DOHH2 (cell line): ENCODE measurements around the gene TJP1.
"Not testable (repeated sequence)": the region's sequence is repeated elsewhere in the genome, so short reads cannot be mapped to it uniquely, and the experiment has no call there.

Experiments used
- EZH2phosphoT487 ChIP-seq: fragments of 200-600 bp; sonication (generic); IDR thresholded peaks from 2 replicates; pipeline ENCODE4 v1.6.1; 2017; ENCODE audit warnings: borderline replicate concordance, mild to moderate bottlenecking, antibody characterized with exemption, low read length, moderate library complexity, mixed read lengths
- TF ChIP-seq, protein P1 (sequence below): fragments of 200-600 bp; sonication (generic); IDR thresholded peaks from one replicate; pipeline ENCODE4 v1.5.1; 2014; ENCODE audit warnings: antibody characterized with exemption, mild to moderate bottlenecking, low read depth, low read length; ENCODE audit not compliant: poor library complexity, severe bottlenecking

GRCh38 chr15:29657476-29657817 lies 164.8 kb downstream of the TJP1 start:
- TF ChIP-seq, protein P1, sequence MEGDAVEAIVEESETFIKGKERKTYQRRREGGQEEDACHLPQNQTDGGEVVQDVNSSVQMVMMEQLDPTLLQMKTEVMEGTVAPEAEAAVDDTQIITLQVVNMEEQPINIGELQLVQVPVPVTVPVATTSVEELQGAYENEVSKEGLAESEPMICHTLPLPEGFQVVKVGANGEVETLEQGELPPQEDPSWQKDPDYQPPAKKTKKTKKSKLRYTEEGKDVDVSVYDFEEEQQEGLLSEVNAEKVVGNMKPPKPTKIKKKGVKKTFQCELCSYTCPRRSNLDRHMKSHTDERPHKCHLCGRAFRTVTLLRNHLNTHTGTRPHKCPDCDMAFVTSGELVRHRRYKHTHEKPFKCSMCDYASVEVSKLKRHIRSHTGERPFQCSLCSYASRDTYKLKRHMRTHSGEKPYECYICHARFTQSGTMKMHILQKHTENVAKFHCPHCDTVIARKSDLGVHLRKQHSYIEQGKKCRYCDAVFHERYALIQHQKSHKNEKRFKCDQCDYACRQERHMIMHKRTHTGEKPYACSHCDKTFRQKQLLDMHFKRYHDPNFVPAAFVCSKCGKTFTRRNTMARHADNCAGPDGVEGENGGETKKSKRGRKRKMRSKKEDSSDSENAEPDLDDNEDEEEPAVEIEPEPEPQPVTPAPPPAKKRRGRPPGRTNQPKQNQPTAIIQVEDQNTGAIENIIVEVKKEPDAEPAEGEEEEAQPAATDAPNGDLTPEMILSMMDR, result not testable (repeated sequence)
- TF ChIP-seq EZH2phosphoT487, result not testable (repeated sequence)
